Muscle layer of colon (tissue), 2 donors: ENCODE measurements around the gene CHTF18.

Source experiments
- H3K27ac ChIP-seq: one replicate; pipeline ENCODE4 v1.7.0; 2013; ENCODE audit warnings: low read depth, mild to moderate bottlenecking, low read length, moderate library complexity
- H3K27me3 ChIP-seq, 2 donors: one replicate each; pipeline ENCODE4 v1.7.0; 2013; ENCODE audit warnings: low read length in 2 of 2, mild to moderate bottlenecking in 2 of 2; ENCODE audit not compliant: insufficient read depth in 2 of 2, control insufficient read depth in 1 of 2
- H3K36me3 ChIP-seq: one replicate; pipeline ENCODE4 v1.7.0; 2013; ENCODE audit warnings: mild to moderate bottlenecking, low read length; ENCODE audit not compliant: insufficient read depth
- H3K4me1 ChIP-seq: one replicate; pipeline ENCODE4 v1.7.0; 2013; ENCODE audit warnings: mild to moderate bottlenecking, low read length; ENCODE audit not compliant: insufficient read depth
- H3K4me3 ChIP-seq, 2 donors: one replicate each; pipeline ENCODE4 v1.7.0; 2013; ENCODE audit warnings: low read length in 2 of 2, low read depth in 1 of 2, mild to moderate bottlenecking in 1 of 2, moderate library complexity in 1 of 2
- H3K9ac ChIP-seq: one replicate; pipeline ENCODE4 v1.7.0; 2013; ENCODE audit warnings: low read length
- H3K9me3 ChIP-seq: one replicate; pipeline ENCODE4 v1.7.0; 2013; ENCODE audit warnings: mild to moderate bottlenecking, low read length
- donor health status: abdominal sarcoma.
- donor health status: Adenocarcinoma of cecum.

CHTF18 gene

DNA sequence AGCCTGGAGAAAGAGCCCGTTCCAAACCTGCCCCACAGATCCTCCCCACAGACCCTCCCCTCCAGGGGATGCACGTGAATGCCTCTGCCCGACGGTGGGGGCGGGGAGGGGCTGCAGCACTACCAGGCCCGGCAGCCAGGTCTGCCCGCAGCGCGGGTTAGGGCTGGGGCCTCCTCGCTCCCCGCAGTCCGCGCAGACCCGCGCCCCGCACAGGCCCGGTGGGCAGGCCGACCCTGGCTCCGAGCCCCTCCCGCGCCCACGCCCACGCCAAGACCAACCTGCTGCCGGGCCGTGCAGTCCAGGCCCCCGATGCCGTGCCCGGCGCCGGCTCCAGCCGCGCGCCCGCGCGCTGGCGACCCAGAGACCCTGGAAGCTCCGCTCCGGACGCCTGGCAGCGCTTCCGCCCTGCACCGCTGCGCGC lies 432 bp upstream of the CHTF18 start, which contains the start of gene RPUSD1:
Gene RPUSD1, minus strand, starts transcription at position 404 of the 421 bp plus-strand sequence. CDS start 644 bp downstream, outside the sequence.
- Histone ChIP-seq H3K36me3 (no peaks in the 10 kb centered on the region), H3K4me1 (peaks cover 13% of the 10 kb centered on the region), H3K9ac (peak within 1 kb of the TSS; percentile 44), H3K27ac (peak within 1 kb of the TSS; percentile 74), H3K27me3 (peaks cover 0 to 8% of the 10 kb centered on the region in 2 donors), H3K4me3 (peak within 1 kb of the TSS; percentile 77 to 83), H3K9me3 (no peaks in the 10 kb centered on the region)

DNA sequence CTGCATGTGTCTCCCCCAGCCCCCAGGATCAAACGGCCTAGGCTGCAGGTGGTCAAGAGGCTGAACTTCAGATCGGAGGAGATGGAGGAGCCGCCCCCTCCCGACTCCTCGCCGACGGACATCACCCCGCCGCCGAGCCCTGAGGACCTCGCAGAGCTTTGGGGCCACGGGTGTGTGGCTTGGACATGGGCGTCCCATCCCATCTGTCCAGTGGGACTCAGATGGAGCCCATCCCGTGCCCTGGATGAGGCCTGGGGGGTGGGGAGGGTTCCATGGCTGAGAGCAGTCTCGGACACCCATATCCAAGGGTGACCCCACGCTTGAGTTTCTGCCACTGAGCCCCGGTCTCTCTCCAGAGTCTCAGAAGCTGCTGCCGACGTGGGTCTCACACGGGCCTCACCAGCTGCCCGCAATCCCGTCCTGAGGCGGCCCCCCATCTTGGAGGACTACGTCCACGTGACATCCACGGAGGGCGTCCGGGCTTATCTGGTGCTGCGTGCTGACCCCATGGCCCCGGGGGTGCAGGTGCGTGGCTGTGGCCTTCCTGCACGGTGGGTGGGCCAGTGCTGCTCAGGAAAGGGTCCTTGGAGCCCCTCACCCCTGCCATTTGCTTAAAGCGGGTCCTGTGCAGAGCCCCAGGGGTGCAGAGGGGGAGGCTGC lies 901 bp downstream of the CHTF18 start:
- Histone ChIP-seq H3K36me3 (no peaks in the 10 kb centered on the region), H3K4me3 (peak overlapping the region in 1 of 2 donors; percentile 56), H3K9ac (no peak overlapping the region)

DNA sequence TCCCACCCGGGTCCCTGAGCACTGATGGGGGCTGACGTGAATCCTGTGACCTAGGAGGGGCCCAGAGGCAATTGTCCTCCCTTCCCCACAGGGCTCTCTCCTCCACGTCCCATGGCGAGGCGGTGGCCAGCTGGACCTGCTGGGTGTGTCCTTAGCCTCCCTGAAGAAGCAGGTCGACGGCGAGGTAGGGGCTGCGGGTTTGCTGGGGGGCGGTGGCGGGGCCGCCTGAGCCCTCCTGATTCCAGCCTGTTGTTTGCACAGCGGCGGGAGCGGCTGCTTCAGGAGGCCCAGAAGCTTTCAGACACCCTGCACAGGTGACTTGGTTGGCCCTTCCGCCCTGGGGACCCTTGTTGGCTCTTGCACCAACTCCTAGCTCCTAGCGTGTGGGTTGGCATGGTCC lies 1.7 kb downstream of the CHTF18 start:
- Histone ChIP-seq H3K4me3 (no peak overlapping the region), H3K36me3 (no peaks in the 10 kb centered on the region), H3K9me3 (no peaks in the 10 kb centered on the region), H3K9ac (no peak overlapping the region), H3K27ac (no peak overlapping the region), H3K4me1 (peaks cover 13% of the 10 kb centered on the region), H3K27me3 (no peaks in the 10 kb centered on the region)

More for the DNA sequence above, 901 bp downstream of the CHTF18 start:
- Histone ChIP-seq H3K27ac (no peak overlapping the region), H3K27me3 (no peaks in the 10 kb centered on the region), H3K4me1 (peaks cover 13% of the 10 kb centered on the region), H3K9me3 (no peaks in the 10 kb centered on the region)

DNA sequence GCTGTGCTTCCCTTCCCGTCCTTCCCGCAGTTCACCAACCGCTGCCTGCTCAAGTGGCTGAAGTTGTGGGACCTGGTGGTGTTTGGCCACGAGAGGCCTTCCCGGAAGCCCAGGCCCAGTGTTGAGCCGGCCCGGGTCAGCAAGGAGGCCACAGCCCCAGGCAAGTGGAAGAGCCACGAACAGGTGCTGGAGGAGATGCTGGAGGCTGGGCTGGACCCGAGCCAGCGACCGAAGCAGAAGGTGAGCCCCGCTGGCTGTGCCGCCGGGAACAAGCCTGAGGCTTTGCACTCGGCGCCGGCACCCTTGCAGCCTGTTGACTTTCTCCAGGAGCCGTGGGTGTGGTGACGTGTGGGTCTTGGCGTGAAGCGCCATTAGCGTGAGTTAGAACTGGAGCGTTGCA lies 2.7 kb downstream of the CHTF18 start:
- H3K9me3 ChIP-seq, result no peaks in the 10 kb centered on the region
- no peak overlapping the region for H3K9ac ChIP-seq
- H3K36me3 ChIP-seq, result no peaks in the 10 kb centered on the region
- no peak overlapping the region for H3K4me3 ChIP-seq
- H3K27ac ChIP-seq, result no peak overlapping the region
- H3K4me1 ChIP-seq, result peaks cover 13% of the 10 kb centered on the region
- peaks cover 0 to 2% of the 10 kb centered on the region in 2 donors for H3K27me3 ChIP-seq

DNA sequence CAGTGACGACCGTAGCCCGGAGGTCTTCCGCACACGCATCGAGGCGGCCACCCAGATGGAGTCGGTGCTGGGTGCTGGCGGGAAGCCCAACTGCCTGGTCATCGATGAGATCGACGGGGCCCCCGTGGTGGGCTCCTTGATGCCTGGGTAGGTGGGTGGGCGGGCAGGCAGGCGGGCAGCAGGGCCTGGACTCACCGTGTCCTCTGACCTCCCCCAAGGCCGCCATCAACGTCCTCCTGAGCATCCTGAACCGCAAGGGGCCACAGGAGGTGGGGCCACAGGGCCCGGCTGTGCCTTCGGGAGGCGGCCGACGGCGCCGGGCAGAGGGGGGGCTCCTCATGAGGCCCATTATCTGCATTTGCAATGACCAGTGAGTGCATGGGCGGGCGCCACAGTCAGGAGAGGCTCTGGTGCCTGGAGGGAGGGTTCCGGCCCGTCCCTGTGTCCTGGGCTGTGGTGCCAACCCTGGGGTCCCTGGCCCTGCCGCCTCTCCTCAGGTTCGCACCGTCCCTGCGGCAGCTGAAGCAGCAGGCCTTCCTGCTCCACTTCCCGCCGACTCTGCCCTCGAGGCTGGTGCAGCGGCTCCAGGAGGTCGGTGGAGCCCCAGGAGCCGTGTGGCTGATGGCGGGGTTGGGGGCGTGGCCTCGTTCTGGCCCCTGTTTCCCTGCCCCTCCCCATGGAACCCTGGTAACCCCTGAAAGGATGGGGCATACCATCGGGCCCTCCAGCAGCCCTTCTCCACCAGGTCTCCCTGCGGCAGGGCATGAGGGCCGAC lies 4.0 kb downstream of the CHTF18 start:
- no peaks in the 10 kb centered on the region for H3K36me3 ChIP-seq
- no peak overlapping the region for H3K4me3 ChIP-seq

DNA sequence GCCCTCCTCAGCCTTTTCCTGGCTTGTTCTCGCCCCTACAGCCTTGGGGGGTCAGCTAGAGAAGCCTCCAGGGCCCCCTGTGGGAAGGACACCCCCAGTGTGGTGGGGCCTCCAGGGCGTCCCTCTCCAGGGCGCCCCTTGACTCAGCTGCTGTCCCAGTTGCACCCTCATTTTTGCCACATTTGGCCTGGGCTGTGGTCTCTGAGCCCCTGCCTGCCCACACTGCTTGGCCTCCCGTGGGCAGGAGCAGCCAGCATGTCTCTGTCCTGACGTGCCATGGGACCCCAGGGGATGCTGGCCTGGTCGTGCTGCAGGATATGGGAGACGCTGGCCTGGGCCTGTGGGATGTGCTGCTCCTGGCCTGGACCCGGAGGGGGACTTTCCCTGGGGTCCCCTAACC lies 5.0 kb downstream of the CHTF18 start:
- H3K9ac ChIP-seq, result no peak overlapping the region
- H3K27ac ChIP-seq, result no peak overlapping the region
- H3K9me3 ChIP-seq, result no peaks in the 10 kb centered on the region
- H3K4me1 ChIP-seq, result peaks cover 7% of the 10 kb centered on the region
- no peaks in the 10 kb centered on the region for H3K36me3 ChIP-seq
- H3K27me3 ChIP-seq, result peaks cover 0 to 18% of the 10 kb centered on the region in 2 donors
- H3K4me3 ChIP-seq, result no peak overlapping the region

More for the DNA sequence above, 4.0 kb downstream of the CHTF18 start:
- no peak overlapping the region for H3K27ac ChIP-seq
- H3K4me1 ChIP-seq, result peaks cover 10% of the 10 kb centered on the region
- H3K9me3 ChIP-seq, result no peaks in the 10 kb centered on the region
- no peak overlapping the region for H3K9ac ChIP-seq
- H3K27me3 ChIP-seq, result peaks cover 0 to 13% of the 10 kb centered on the region in 2 donors

DNA sequence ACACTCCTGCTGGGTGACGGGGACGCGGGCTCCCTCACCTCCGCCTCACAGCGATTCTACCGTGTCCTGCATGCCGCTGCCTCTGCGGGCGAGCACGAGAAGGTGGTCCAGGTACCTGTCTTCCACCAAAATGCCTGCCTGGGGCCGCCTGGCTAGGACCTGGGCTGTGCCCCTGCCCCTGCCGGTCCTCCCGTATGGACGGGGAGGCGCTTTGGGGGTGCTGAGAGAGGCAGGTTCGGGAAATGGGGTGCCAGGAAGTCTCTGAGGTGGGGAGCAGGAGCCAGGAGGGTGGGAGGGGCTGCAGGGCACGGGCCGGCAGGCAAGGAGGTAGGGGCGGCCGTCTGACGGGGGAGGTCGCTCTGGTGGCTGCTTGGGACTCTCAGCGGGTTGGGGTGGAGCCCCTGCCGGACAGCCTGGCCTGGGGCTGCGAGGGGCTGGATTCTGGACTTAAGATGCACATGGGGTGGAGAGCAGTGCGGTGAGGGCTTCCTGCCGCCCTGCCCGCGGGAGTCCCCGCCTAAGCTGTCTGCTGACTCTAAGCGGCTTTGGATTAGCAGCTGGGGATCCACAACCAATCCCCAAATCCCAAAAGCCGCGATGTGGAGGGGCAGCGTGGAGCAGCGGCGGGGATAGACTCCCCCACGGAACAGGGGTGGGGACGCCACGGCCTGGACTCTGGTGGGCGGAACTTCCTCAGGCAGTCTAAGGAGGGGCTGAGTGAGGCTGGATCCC lies 5.8 kb downstream of the CHTF18 start:
- H3K4me3 ChIP-seq, result no peak overlapping the region
- H3K36me3 ChIP-seq, result no peaks in the 10 kb centered on the region
- no peak overlapping the region for H3K27ac ChIP-seq
- no peak overlapping the region for H3K9ac ChIP-seq
- no peaks in the 10 kb centered on the region for H3K9me3 ChIP-seq
- peaks cover 1% of the 10 kb centered on the region for H3K4me1 ChIP-seq
- peaks cover 0 to 23% of the 10 kb centered on the region in 2 donors for H3K27me3 ChIP-seq

DNA sequence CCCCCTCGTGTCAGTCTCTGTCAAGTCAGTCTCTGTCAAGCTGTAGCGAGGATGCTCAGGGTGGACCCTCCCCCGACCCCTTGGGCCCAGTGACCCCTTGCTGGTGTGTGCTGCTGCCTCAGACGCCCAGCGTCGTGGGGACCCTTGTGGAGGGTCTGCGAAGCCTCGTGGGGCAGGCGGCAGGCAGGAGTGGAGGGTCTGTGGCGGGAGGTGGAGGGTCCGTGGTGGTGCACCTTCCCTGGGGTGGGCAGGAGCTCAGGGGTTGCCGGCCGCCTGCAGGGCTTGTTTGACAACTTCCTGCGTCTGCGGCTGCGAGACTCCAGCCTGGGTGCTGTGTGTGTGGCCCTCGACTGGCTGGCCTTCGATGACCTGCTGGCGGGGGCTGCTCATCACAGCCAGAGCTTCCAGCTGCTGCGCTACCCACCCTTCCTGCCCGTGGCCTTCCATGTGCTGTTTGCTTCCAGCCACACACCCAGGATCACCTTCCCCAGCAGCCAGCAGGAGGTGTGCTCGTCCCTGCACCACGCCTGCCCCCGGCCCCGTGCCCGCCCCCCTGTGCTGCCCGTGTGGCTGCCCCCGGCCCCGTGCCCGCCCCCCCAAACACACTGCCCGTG lies 6.5 kb downstream of the CHTF18 start:
- H3K4me1 ChIP-seq, result no peaks in the 10 kb centered on the region
- H3K27me3 ChIP-seq, result peaks cover 0 to 24% of the 10 kb centered on the region in 2 donors
- no peak overlapping the region for H3K9ac ChIP-seq
- H3K27ac ChIP-seq, result no peak overlapping the region
- H3K4me3 ChIP-seq, result no peak overlapping the region
- no peaks in the 10 kb centered on the region for H3K9me3 ChIP-seq
- no peaks in the 10 kb centered on the region for H3K36me3 ChIP-seq

DNA sequence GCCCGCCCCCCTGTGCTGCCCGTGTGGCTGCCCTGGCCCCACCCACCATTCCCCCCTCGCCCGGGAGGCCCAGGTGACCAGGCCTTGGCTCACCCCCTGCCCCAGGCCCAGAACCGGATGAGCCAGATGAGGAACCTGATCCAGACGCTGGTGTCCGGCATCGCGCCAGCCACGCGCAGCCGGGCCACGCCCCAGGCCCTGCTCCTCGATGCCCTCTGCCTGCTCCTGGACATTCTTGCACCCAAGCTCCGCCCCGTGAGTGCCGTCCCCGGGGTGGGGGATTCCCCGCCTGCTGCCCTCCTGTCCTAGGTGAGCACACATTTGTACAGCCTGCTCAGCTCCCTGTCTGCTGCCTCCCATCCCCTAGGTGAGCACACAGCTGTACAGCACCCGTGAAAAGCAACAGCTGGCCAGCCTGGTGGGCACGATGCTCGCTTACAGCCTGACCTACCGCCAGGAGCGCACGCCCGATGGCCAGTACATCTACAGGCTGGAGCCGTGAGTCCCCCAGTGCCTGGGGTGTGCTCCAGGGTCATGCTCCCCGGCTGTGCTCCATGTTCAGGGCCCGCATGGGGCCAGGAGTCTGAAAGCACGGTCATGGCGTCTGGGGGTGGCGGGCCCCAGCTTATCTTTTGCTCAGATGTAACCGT lies 7.3 kb downstream of the CHTF18 start:
- Histone ChIP-seq H3K36me3 (no peaks in the 10 kb centered on the region), H3K27me3 (peaks cover 0 to 32% of the 10 kb centered on the region in 2 donors)

DNA sequence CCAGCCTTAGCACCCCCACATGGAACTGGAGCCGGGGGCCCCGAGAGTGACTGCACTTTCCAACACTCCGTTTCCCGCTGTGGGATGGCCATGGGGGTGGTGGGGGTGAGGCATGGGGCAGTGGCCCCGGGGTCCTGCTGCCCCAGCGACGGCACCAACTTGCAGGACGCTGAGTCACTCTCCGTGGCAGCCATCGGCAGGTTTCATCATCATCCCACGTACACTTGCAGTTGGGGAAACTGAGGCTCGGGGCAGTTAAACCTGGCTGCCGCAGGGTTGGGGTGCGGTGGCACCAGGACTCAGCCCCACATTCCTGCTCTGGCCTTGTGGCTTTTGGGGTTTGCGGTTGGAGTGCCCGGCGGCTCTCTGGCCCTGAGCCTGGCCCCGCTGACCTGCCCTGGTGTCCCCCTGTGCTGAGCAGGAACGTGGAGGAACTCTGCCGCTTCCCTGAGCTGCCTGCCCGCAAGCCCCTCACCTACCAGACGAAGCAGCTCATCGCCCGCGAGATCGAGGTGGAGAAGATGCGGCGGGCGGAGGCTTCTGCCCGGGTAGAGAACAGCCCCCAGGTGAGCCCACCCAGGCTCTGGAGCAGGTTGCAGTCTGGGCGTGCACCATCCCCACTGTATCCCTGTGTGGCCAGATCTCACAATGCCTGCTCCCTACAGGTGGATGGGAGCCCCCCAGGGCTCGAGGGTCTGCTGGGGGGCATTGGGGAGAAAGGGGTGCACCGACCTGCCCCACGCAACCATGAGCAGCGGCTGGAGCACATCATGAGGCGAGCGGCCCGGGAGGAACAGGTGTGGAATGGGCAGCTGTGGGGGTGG lies 8.1 kb downstream of the CHTF18 start:
- no peaks in the 10 kb centered on the region for H3K9me3 ChIP-seq
- H3K27ac ChIP-seq, result no peak overlapping the region
- no peaks in the 10 kb centered on the region for H3K4me1 ChIP-seq
- no peaks in the 10 kb centered on the region for H3K36me3 ChIP-seq
- H3K27me3 ChIP-seq, result peaks cover 7 to 40% of the 10 kb centered on the region in 2 donors
- H3K4me3 ChIP-seq, result no peak overlapping the region
- no peak overlapping the region for H3K9ac ChIP-seq

More for the DNA sequence above, 7.3 kb downstream of the CHTF18 start:
- no peak overlapping the region for H3K4me3 ChIP-seq
- H3K9me3 ChIP-seq, result no peaks in the 10 kb centered on the region
- no peaks in the 10 kb centered on the region for H3K4me1 ChIP-seq
- no peak overlapping the region for H3K27ac ChIP-seq
- H3K9ac ChIP-seq, result no peak overlapping the region
